Neutrophil (primary cell): Measurements from ENCODE around the gene NSUN7.
A peak's percentile ranks its signal among the peaks of the same experiment; 100 is the strongest.

Source experiments
- H3K27ac ChIP-seq: fragments of 200-600 bp; sonication (generic); 2 replicates; pipeline ENCODE4 v1.5.1; 2016; ENCODE audit warnings: mild to moderate bottlenecking, moderate library complexity
- H3K27me3 ChIP-seq: fragments of 200-600 bp; sonication (generic); 2 replicates; pipeline ENCODE4 v1.6.0; 2016; ENCODE audit warnings: mild to moderate bottlenecking
- H3K36me3 ChIP-seq: fragments of 200-600 bp; sonication (generic); 2 replicates; pipeline ENCODE4 v1.5.1; 2017
- H3K4me1 ChIP-seq, 2 experiments: fragments of 200-600 bp in 1 of 2; sonication (generic) in 1 of 2; 1 replicate in 1 of 2; 2 replicates in 1 of 2; pipeline versions ENCODE4 v1.5.1 to v1.6.1; 2013 to 2016; ENCODE audit warnings: low read depth in 1 of 2, low read length in 1 of 2, mild to moderate bottlenecking in 1 of 2, moderate library complexity in 1 of 2; ENCODE audit not compliant: control insufficient read depth in 1 of 2, insufficient read depth in 1 of 2
- H3K4me3 ChIP-seq, 2 experiments: fragments of 200-600 bp in 1 of 2; sonication (generic) in 1 of 2; 1 replicate in 1 of 2; 2 replicates in 1 of 2; pipeline ENCODE4 v1.5.1; 2013 to 2016; ENCODE audit warnings: low read depth in 1 of 2, low read length in 1 of 2, mild to moderate bottlenecking in 1 of 2, moderate library complexity in 1 of 2
- H3K9me3 ChIP-seq: fragments of 200-600 bp; sonication (generic); 2 replicates; pipeline ENCODE4 v1.5.1; 2016
- TF ChIP-seq, protein P1 (sequence below): fragments of 200-600 bp; sonication (generic); IDR thresholded peaks from 2 replicates; pipeline ENCODE4 v1.5.1; 2016; ENCODE audit warnings: antibody characterized with exemption

NSUN7 gene

DNA sequence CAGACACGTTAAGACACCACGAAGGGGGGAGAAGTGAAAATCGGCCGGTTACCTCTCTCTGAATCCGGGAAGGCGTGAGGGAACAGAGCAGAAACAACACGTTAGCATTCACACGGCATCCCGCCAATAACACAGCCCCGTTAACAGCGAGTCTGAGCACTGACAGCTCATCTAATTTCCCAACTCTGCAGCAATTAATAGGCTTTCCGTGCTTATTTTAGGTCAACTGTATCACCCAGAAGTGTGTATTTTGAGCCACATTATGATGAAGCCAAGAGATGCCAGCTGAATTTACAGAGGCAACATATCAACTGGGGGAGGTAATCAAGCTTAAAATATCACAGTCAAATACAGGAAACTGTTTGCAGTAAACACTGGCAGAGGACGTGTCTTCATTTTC, 92.6 kb downstream of the NSUN7 start:
- TF ChIP-seq, protein P1, sequence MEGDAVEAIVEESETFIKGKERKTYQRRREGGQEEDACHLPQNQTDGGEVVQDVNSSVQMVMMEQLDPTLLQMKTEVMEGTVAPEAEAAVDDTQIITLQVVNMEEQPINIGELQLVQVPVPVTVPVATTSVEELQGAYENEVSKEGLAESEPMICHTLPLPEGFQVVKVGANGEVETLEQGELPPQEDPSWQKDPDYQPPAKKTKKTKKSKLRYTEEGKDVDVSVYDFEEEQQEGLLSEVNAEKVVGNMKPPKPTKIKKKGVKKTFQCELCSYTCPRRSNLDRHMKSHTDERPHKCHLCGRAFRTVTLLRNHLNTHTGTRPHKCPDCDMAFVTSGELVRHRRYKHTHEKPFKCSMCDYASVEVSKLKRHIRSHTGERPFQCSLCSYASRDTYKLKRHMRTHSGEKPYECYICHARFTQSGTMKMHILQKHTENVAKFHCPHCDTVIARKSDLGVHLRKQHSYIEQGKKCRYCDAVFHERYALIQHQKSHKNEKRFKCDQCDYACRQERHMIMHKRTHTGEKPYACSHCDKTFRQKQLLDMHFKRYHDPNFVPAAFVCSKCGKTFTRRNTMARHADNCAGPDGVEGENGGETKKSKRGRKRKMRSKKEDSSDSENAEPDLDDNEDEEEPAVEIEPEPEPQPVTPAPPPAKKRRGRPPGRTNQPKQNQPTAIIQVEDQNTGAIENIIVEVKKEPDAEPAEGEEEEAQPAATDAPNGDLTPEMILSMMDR, result no peak
- H3K9me3 ChIP-seq, result no peaks in the 10 kb centered on the region
- H3K36me3 ChIP-seq, result no peaks in the 10 kb centered on the region
- H3K4me3 ChIP-seq, result no peak overlapping the region
- H3K27me3 ChIP-seq, result no peaks in the 10 kb centered on the region
- H3K27ac ChIP-seq, result no peak overlapping the region
- H3K4me1 ChIP-seq, result peaks cover 6 to 7% of the 10 kb centered on the region in 2 experiments

DNA sequence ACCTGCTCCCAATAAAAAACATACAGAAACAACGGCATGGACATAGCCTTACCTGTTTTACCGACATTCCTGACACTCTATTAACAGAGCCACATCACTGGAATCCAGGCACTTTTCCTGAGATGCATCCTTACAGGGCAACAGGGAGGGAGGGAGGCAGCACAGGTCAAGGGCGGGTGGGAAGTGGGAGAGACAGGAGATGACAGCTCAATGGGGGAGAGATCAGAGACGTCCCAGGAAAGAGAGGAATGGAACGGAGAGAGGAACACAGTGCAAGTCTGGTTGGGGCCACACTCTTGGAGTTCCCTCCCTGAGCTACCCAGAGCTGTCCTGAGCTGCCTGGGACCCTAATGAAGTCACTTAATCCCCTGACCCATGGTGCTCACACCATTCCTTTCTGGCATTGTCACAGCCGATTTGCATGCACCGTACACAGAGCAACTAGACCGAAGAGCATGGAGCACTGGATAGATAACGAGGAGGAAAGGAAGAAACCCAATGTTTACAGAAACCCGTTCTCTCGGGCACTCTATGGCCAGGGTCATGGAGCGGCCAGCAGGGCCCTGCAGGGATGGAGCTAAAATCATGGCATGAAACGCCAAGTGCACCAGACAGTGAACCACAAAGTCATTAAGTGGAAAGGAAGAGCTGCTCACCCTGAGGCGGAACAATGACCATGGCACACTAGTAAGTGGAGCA, 93.1 kb downstream of the NSUN7 start:
- Histone ChIP-seq H3K4me1 (peaks cover 6 to 7% of the 10 kb centered on the region in 2 experiments), H3K36me3 (no peaks in the 10 kb centered on the region), H3K4me3 (no peak overlapping the region), H3K27me3 (no peaks in the 10 kb centered on the region), H3K9me3 (no peaks in the 10 kb centered on the region), H3K27ac (no peak overlapping the region)
- TF ChIP-seq, protein P1, result no peak

DNA sequence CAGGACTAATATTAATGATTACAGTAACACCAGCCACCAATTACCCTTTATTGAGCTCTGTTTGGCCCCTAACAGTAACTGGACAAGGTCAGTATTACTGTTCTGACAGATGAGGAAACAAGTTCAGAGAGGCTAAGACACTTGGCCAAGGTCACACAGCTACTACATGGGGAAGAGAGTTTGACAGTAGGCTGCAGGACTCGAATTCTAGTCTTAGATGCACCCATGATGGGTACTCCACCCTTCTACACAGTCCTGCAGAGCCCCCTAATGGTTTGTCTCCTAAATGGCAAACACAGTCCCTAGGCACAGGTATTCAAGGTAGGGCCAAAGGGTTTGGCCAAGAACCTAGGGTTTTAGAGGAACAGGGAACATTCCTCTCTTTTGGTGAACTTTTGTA, 93.9 kb downstream of the NSUN7 start:
- Histone ChIP-seq H3K27me3 (no peaks in the 10 kb centered on the region), H3K27ac (no peak overlapping the region), H3K4me3 (no peak overlapping the region), H3K36me3 (no peaks in the 10 kb centered on the region), H3K9me3 (no peaks in the 10 kb centered on the region), H3K4me1 (peaks cover 6 to 7% of the 10 kb centered on the region in 2 experiments)
- TF ChIP-seq, protein P1, result peak; percentile 75

DNA sequence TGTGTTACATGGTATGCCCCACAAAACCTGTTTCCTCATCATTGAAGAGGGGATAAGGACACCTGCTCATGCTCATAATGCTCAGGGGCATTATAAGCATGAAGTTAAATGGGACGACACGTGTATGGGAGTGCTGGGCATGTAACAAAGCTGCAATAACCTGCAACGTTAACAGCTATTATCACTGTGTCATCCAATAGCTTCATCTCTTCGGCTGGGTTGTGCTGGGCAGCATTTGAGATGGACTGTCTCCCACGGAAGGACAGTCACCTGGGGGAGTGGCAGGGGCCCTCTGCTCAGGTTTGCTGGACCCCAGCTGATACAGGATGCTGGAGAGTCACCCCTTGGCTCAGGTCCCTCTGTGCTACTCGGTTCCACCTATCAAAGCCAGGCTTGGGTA, 94.5 kb downstream of the NSUN7 start:
- no peak overlapping the region for H3K27ac ChIP-seq
- H3K36me3 ChIP-seq, result no peaks in the 10 kb centered on the region
- H3K4me1 ChIP-seq, result peaks cover 6 to 7% of the 10 kb centered on the region in 2 experiments
- H3K4me3 ChIP-seq, result no peak overlapping the region
- TF ChIP-seq, protein P1, result no peak
- no peaks in the 10 kb centered on the region for H3K27me3 ChIP-seq
- no peaks in the 10 kb centered on the region for H3K9me3 ChIP-seq

DNA sequence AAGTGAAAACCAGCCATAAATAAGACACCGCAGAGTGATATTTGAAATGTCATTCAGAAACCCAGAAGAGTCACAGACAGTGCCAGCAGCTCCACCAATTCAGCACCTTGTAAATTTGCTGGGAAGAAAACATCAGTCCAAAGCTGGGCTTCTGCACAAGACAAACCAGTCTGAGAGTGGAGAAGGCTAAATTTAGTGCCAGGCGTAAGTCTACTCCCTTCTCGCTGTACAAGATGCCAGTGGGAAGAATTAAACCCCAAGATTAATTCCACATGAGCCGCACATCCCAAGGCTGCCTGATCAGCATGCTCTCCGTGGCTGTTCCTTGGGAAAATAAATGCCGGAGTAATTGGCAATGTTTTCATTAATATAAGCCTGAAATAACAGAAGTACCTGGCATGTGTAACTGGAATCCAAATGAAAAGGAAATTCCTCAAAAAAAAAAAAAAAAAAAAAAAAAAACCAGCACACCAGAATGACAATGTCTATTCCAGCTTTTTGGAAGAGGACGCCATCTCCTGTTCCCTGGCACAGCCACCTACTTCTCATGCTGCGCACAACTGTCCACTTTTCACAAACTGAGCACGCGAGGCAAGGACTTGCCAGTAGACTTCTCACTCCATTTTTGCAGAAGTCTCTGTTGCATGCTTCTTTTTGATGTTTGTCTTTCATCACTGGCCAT, 95.5 kb downstream of the NSUN7 start:
- no peak overlapping the region for H3K27ac ChIP-seq
- H3K4me1 ChIP-seq, result peaks cover 6 to 7% of the 10 kb centered on the region in 2 experiments
- no peaks in the 10 kb centered on the region for H3K36me3 ChIP-seq
- H3K9me3 ChIP-seq, result no peaks in the 10 kb centered on the region
- TF ChIP-seq, protein P1, result no peak
- H3K27me3 ChIP-seq, result no peaks in the 10 kb centered on the region
- H3K4me3 ChIP-seq, result no peak overlapping the region
